Endothelial cell of umbilical vein (primary cell): ENCODE results near the gene KRT23. TPM values are rescaled to one million over a fixed set of nuclear protein-coding genes. Genes with fewer than 3 reads are reported as not detected.

Experiments used
- BruUV-seq: library from RNA; stranded (reverse); fragments of 400-500 nt; replicated peaks from 2 replicates; lab custom pipeline; 2021; lab: Mats Ljungman, UMichigan
- CTCF ChIA-PET: fragments of 300-600, 350-600 bp; sonication (Branson Sonifier 250); formaldehyde crosslinking; loops from one replicate; lab custom pipeline; 2021; ENCODE audit warnings: antibody characterized with exemption, inconsistent platforms; lab: Charles Lee
- POLR2A ChIA-PET: fragments of 300-600, 350-600 bp; sonication (Branson Sonifier 250); formaldehyde crosslinking; loops from one replicate; lab custom pipeline; 2021; ENCODE audit warnings: antibody characterized with exemption, inconsistent platforms; lab: Charles Lee
- DNase-seq: peaks from one replicate; pipeline ENCODE4 v3.0.0-alpha.2; 2011; ENCODE audit warnings: low read depth, low spot score
- FAIRE-seq: peaks from 2 replicates; lab custom pipeline; 2011; peaks lifted over from hg19 to GRCh38; lab: Jason Lieb, UNC
- H2AFZ ChIP-seq: 2 replicates; pipeline ENCODE4 v1.6.0; 2012; ENCODE audit warnings: low read depth, low read length, control low read depth, inconsistent platforms
- H3K27ac ChIP-seq: 2 replicates; pipeline ENCODE4 v1.5.1; 2011; ENCODE audit warnings: low read depth, mild to moderate bottlenecking, control low read depth, low read length, moderate library complexity; ENCODE audit not compliant: insufficient read depth
- H3K27me3 ChIP-seq, 2 experiments: 2 replicates each; pipeline versions ENCODE4 v1.6.0 to v1.6.1; 2011; ENCODE audit warnings: low read length in 2 of 2, mixed read lengths in 1 of 2; ENCODE audit not compliant: control insufficient read depth in 2 of 2, insufficient read depth in 2 of 2
- H3K36me3 ChIP-seq, 2 experiments: 2 replicates in 1 of 2; 3 replicates in 1 of 2; pipeline ENCODE4 v1.5.1; 2011; ENCODE audit warnings: low read length in 2 of 2, mild to moderate bottlenecking in 1 of 2, moderate library complexity in 1 of 2; ENCODE audit not compliant: control insufficient read depth in 2 of 2, insufficient read depth in 2 of 2; ENCODE audit errors: extremely low read depth in 1 of 2
- H3K4me1 ChIP-seq: 3 replicates; pipeline ENCODE4 v1.5.1; 2011; ENCODE audit warnings: mild to moderate bottlenecking, low read length; ENCODE audit not compliant: control insufficient read depth, insufficient read depth; ENCODE audit errors: extremely low read depth
- H3K4me2 ChIP-seq: 2 replicates; pipeline ENCODE4 v1.6.1; 2011; ENCODE audit warnings: low read length, control low read depth, mixed read lengths; ENCODE audit not compliant: insufficient read depth
- H3K4me3 ChIP-seq, 3 experiments: fragments of 200-600 bp in 1 of 3; sonication (generic), shearing (Covaris generic) in 1 of 3; replicated peaks in 1 of 3; 2 replicates each; pipeline ENCODE4 v1.5.1; 2011 to 2016; ENCODE audit warnings: control low read depth in 3 of 3, low read length in 3 of 3, mild to moderate bottlenecking in 2 of 3, inconsistent platforms in 1 of 3, low read depth in 1 of 3, moderate library complexity in 1 of 3; ENCODE audit not compliant: insufficient read depth in 1 of 3
- H3K79me2 ChIP-seq: 2 replicates; pipeline ENCODE4 v1.6.0; 2012; ENCODE audit warnings: low read length, inconsistent platforms; ENCODE audit not compliant: control insufficient read depth, insufficient read depth
- H3K9ac ChIP-seq: replicated peaks from 2 replicates; pipeline ENCODE3; 2011; ENCODE audit warnings: low read length, control low read depth; ENCODE audit not compliant: insufficient read depth; ENCODE audit errors: extremely low read depth
- H3K9me1 ChIP-seq: replicated peaks from 3 replicates; pipeline ENCODE4 v1.6.0; 2011; ENCODE audit warnings: mild to moderate bottlenecking, low read length; ENCODE audit not compliant: control insufficient read depth, insufficient read depth; ENCODE audit errors: extremely low read depth
- H3K9me3 ChIP-seq: replicated peaks from 2 replicates; pipeline ENCODE4 v1.5.1; 2012; ENCODE audit warnings: low read length, inconsistent platforms; ENCODE audit not compliant: control insufficient read depth, insufficient read depth
- H4K20me1 ChIP-seq: replicated peaks from 2 replicates; pipeline ENCODE3; 2011; ENCODE audit warnings: mild to moderate bottlenecking, low read length; ENCODE audit not compliant: control insufficient read depth, insufficient read depth; ENCODE audit errors: extremely low read depth
- EZH2 ChIP-seq: IDR thresholded peaks from 2 replicates; pipeline ENCODE4 v1.6.1; 2012; ENCODE audit warnings: borderline replicate concordance, low read depth, mild to moderate bottlenecking, moderate library complexity, low read length, inconsistent platforms; ENCODE audit not compliant: severe bottlenecking
- FOS ChIP-seq: IDR thresholded peaks from 2 replicates; pipeline ENCODE4 v1.6.1; 2011; ENCODE audit warnings: mild to moderate bottlenecking, low read length, moderate library complexity, borderline replicate concordance; ENCODE audit not compliant: insufficient read depth
- GATA2 ChIP-seq: IDR thresholded peaks from 2 replicates; pipeline ENCODE4 v1.7.0; 2011; ENCODE audit warnings: low read depth, mild to moderate bottlenecking, moderate library complexity, mixed read lengths, low read length; ENCODE audit not compliant: insufficient read length, insufficient read depth
- JUN ChIP-seq: IDR thresholded peaks from 2 replicates; pipeline ENCODE4 v1.6.1; 2011; ENCODE audit warnings: borderline replicate concordance, low read depth; ENCODE audit not compliant: insufficient read length, insufficient read depth
- MYC ChIP-seq: IDR thresholded peaks from one replicate; pipeline ENCODE4 v1.6.1; 2011; ENCODE audit warnings: mild to moderate bottlenecking, low read depth, low read length
- POLR2A ChIP-seq: IDR thresholded peaks from 2 replicates; pipeline ENCODE4 v1.6.1; 2012; ENCODE audit warnings: low read depth, mild to moderate bottlenecking, control low read depth, low read length
- POLR2AphosphoS5 ChIP-seq: IDR thresholded peaks from 2 replicates; pipeline ENCODE4 v1.6.1; 2012; ENCODE audit warnings: low read depth, mild to moderate bottlenecking, control low read depth, low read length, moderate library complexity; ENCODE audit not compliant: insufficient read depth
- dilution Hi-C: fragments of 300-500 bp; cut with MboI; formaldehyde crosslinking; loops from one replicate; pipeline ENCODE4 v1.15.0; 2019; ENCODE audit warnings: low sequenced_read_pairs; ENCODE audit not compliant: extremely low pct_ligation_motif_present
- intact Hi-C: fragments of 100-400 bp; cut with micrococcal nuclease; formaldehyde crosslinking; loops from one replicate; pipeline ENCODE4 v1.10.0; 2022
- polyA plus RNA-seq, 4 experiments: library from polyadenylated mRNA; depleted of rRNA in 3 of 4; stranded (reverse) in 3 of 4; unstranded in 1 of 4; fragments of >200 nt; gene quantifications; 2 replicates each; pipeline versions ENCODE4 v1.2.1 to v1.2.3, GENCODE V29; 2011 to 2012; ENCODE audit warnings: missing spikeins in 1 of 4
- total RNA-seq: library from RNA; stranded (reverse); gene quantifications from 2 replicates; pipeline ENCODE4 v1.2.3, GENCODE V29; 2021
- TF ChIP-seq, protein P1 (sequence below), 2 donors: IDR thresholded peaks; 1 replicate in 1 of 2; 2 replicates in 1 of 2; pipeline ENCODE4 v1.5.1; 2011; ENCODE audit warnings: low read length in 2 of 2, mild to moderate bottlenecking in 2 of 2, moderate library complexity in 2 of 2, control low read depth in 1 of 2, inconsistent platforms in 1 of 2, low read depth in 1 of 2; ENCODE audit not compliant: insufficient read depth in 1 of 2; ENCODE audit errors: extremely low read depth in 1 of 2
- TF ChIP-seq, protein P2 (sequence below): IDR thresholded peaks from 2 replicates; pipeline ENCODE4 v1.6.1; 2011; ENCODE audit not compliant: insufficient read depth, insufficient read length

KRT23 gene
- total and polyA plus RNA-seq, 2 donors (not counting 3 experiments of a cell fraction or from before 2014, with no cell fraction given), result not detected

- TF ChIP-seq POLR2A (no peak), MYC (no peak)
- TF ChIP-seq, protein P1, sequence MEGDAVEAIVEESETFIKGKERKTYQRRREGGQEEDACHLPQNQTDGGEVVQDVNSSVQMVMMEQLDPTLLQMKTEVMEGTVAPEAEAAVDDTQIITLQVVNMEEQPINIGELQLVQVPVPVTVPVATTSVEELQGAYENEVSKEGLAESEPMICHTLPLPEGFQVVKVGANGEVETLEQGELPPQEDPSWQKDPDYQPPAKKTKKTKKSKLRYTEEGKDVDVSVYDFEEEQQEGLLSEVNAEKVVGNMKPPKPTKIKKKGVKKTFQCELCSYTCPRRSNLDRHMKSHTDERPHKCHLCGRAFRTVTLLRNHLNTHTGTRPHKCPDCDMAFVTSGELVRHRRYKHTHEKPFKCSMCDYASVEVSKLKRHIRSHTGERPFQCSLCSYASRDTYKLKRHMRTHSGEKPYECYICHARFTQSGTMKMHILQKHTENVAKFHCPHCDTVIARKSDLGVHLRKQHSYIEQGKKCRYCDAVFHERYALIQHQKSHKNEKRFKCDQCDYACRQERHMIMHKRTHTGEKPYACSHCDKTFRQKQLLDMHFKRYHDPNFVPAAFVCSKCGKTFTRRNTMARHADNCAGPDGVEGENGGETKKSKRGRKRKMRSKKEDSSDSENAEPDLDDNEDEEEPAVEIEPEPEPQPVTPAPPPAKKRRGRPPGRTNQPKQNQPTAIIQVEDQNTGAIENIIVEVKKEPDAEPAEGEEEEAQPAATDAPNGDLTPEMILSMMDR (IDR thresholded peaks at IDR 0.05; ENCODE audit: extremely low read depth in 1 of 2, insufficient read depth in 1 of 2, low read depth in 1 of 2, low read length in 2 of 2), result no peak
- Histone ChIP-seq H3K27ac (no peak overlapping the region), H2AFZ (no peak overlapping the region), H3K4me3 (no peak overlapping the region), H3K9me1 (no peaks in the 10 kb centered on the region), H3K36me3 (no peaks in the 10 kb centered on the region), H3K4me1 (peaks cover 4% of the 10 kb centered on the region), H4K20me1 (no peaks in the 10 kb centered on the region), H3K9ac (no peak overlapping the region), H3K79me2 (no peaks in the 10 kb centered on the region), H3K4me2 (no peak overlapping the region), H3K9me3 (no peaks in the 10 kb centered on the region), H3K27me3 (peaks cover 5 to 15% of the 10 kb centered on the region in 2 experiments)
- no TSS peak for BruUV-seq
- intact Hi-C loops (no loop called here), dilution Hi-C loops (no loop called here)
- POLR2A ChIA-PET, result no interaction called here
- DNase-seq (no peak), FAIRE-seq (no peak)
- CTCF ChIA-PET, result no interaction called here
Measured at GRCh38 chr17:40926341-40926740, 11.1 kb downstream of the KRT23 start.

DNA sequence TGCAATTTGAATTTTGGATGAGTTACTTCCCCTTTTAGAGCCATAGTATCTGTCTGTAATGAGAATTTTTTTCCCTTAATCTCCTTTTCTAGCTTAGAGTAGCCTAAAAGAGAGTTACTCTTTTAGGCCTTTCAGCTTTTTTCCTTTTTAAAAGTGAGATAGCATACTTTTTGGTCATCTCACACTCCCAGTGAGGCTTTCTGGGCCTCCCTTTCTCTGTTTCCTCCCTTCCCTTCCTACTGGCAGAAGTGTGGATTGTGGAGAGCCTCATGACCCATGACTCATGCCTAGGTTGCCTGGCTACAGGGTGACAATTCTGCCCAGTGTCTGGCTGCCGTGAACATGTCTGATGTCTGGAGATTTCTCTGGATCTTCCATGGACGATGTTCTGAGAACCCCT lies 15.2 kb downstream of the KRT23 start:
- dilution Hi-C loops, result no loop called here
- Histone ChIP-seq H3K36me3 (no peaks in the 10 kb centered on the region), H3K4me2 (no peak overlapping the region), H3K27me3 (peaks cover 3 to 10% of the 10 kb centered on the region in 2 experiments), H2AFZ (peak overlapping the region; percentile 74), H3K27ac (peak overlapping the region; percentile 18), H3K9me3 (no peaks in the 10 kb centered on the region), H3K79me2 (no peaks in the 10 kb centered on the region), H4K20me1 (no peaks in the 10 kb centered on the region), H3K4me3 (no peak overlapping the region), H3K9ac (no peak overlapping the region), H3K4me1 (peaks cover 4% of the 10 kb centered on the region), H3K9me1 (no peaks in the 10 kb centered on the region)
- peak; percentile 88 for FAIRE-seq
- POLR2A ChIA-PET, result no interaction called here
- DNase-seq, result peak; percentile 75
- BruUV-seq, result no TSS peak
- CTCF ChIA-PET, result interaction anchor here (0.7 to 1.3 kb wide), 2 partner anchors 10 to 740 kb away, joined by 3 read pairs; no protein-coding TSS in a partner anchor
- TF ChIP-seq FOS, result peak; percentile 79
- no peak for TF ChIP-seq POLR2A
- no peak for TF ChIP-seq GATA2
- TF ChIP-seq, protein P1 (IDR thresholded peaks at IDR 0.05; ENCODE audit: extremely low read depth in 1 of 2, insufficient read depth in 1 of 2, low read depth in 1 of 2, low read length in 2 of 2), result no peak
- TF ChIP-seq, protein P2, sequence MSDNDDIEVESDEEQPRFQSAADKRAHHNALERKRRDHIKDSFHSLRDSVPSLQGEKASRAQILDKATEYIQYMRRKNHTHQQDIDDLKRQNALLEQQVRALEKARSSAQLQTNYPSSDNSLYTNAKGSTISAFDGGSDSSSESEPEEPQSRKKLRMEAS, result no peak
- TF ChIP-seq EZH2, result no peak
- TF ChIP-seq MYC, result no peak
- TF ChIP-seq JUN, result peak; percentile 78
- no peak for TF ChIP-seq POLR2AphosphoS5
- intact Hi-C loops, result no loop called here
